Subcutaneous abdominal adipose tissue (tissue), 5 donors: ENCODE measurements around the gene SLC41A3.

Source experiments
- H3K27ac ChIP-seq: one replicate; pipeline ENCODE4 v1.7.0; 2013; ENCODE audit warnings: low read depth, mild to moderate bottlenecking, inconsistent platforms, low read length, moderate library complexity
- H3K27me3 ChIP-seq, 5 donors: one replicate each; pipeline ENCODE4 v1.7.0; 2013; ENCODE audit warnings: low read length in 5 of 5, inconsistent platforms in 1 of 5; ENCODE audit not compliant: control insufficient read depth in 5 of 5, insufficient read depth in 4 of 5
- H3K36me3 ChIP-seq, 5 donors: one replicate each; pipeline ENCODE4 v1.7.0; 2013; ENCODE audit warnings: low read length in 5 of 5; ENCODE audit not compliant: control insufficient read depth in 5 of 5, insufficient read depth in 5 of 5
- H3K4me1 ChIP-seq, 5 donors: one replicate each; pipeline ENCODE4 v1.7.0; 2013; ENCODE audit warnings: low read length in 5 of 5, mild to moderate bottlenecking in 3 of 5, moderate library complexity in 1 of 5; ENCODE audit not compliant: control insufficient read depth in 5 of 5, insufficient read depth in 5 of 5
- H3K4me3 ChIP-seq, 5 donors: one replicate each; pipeline ENCODE4 v1.7.0; 2013; ENCODE audit warnings: low read length in 5 of 5, low read depth in 1 of 5
- H3K9ac ChIP-seq, 5 donors: one replicate each; pipeline ENCODE4 v1.7.0; 2013; ENCODE audit warnings: low read length in 5 of 5, mild to moderate bottlenecking in 4 of 5, moderate library complexity in 3 of 5
- H3K9me3 ChIP-seq, 5 donors: one replicate each; pipeline ENCODE4 v1.7.0; 2013; ENCODE audit warnings: low read length in 5 of 5; ENCODE audit not compliant: control insufficient read depth in 5 of 5
- donor health status: healthy.
- donor health status: healthy.
- donor health status: healthy.
- donor health status: healthy.
- donor health status: healthy.

Gene SLC41A3

GRCh38 chr3:126084768-126085180 lies 850 bp upstream of the SLC41A3 start:
- Histone ChIP-seq H3K9me3 (peaks cover 0 to 2% (median 0%) of the 10 kb centered on the region in 5 donors), H3K9ac (peak overlapping the region in 4 of 5 donors; percentile 41 to 88 (median 70)), H3K4me1 (peaks cover 0 to 26% (median 22%) of the 10 kb centered on the region in 5 donors), H3K27ac (peak overlapping the region; percentile 44), H3K36me3 (no peaks in the 10 kb centered on the region), H3K27me3 (no peaks in the 10 kb centered on the region), H3K4me3 (peak overlapping the region; percentile 69 to 83 (median 78))

- H3K27me3 ChIP-seq = no peaks in the 10 kb centered on the region
Observed at GRCh38 chr3:126083511-126083912, 412 bp downstream of the SLC41A3 start.

DNA sequence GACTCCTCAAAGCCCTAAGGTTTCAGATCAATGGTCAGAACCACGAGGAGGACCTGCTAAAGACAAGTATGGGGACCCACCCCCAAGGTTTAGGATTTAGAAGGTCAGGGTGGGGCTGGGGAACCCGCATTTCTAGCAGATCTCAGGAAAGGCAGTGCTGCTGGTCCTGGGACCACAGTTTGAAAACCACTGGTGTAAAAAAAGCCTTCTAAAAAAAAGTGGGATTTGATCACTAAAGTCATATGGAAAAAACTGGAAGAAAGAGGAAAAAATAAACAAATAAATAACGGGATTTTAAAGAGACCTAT lies 832 bp downstream of the SLC41A3 start:
- H3K9me3 ChIP-seq = peaks cover 0 to 2% (median 0%) of the 10 kb centered on the region in 5 donors
- peaks cover 0 to 26% (median 22%) of the 10 kb centered on the region in 5 donors for H3K4me1 ChIP-seq
- H3K27ac ChIP-seq = peak overlapping the region; percentile 44
- peak overlapping the region in 4 of 5 donors; percentile 70 to 88 (median 79) for H3K9ac ChIP-seq
- peak overlapping the region; percentile 35 to 83 (median 78) for H3K4me3 ChIP-seq
- H3K36me3 ChIP-seq = no peaks in the 10 kb centered on the region
- no peaks in the 10 kb centered on the region for H3K27me3 ChIP-seq

More at GRCh38 chr3:126083511-126083912, 412 bp downstream of the SLC41A3 start:
- H3K9me3 ChIP-seq = peaks cover 0 to 2% (median 0%) of the 10 kb centered on the region in 5 donors
- H3K9ac ChIP-seq = peak overlapping the region in 4 of 5 donors; percentile 70 to 88 (median 79)
- peak overlapping the region; percentile 44 for H3K27ac ChIP-seq
- peak overlapping the region; percentile 35 to 83 (median 78) for H3K4me3 ChIP-seq
- H3K4me1 ChIP-seq = peaks cover 0 to 26% (median 22%) of the 10 kb centered on the region in 5 donors
- no peaks in the 10 kb centered on the region for H3K36me3 ChIP-seq

DNA sequence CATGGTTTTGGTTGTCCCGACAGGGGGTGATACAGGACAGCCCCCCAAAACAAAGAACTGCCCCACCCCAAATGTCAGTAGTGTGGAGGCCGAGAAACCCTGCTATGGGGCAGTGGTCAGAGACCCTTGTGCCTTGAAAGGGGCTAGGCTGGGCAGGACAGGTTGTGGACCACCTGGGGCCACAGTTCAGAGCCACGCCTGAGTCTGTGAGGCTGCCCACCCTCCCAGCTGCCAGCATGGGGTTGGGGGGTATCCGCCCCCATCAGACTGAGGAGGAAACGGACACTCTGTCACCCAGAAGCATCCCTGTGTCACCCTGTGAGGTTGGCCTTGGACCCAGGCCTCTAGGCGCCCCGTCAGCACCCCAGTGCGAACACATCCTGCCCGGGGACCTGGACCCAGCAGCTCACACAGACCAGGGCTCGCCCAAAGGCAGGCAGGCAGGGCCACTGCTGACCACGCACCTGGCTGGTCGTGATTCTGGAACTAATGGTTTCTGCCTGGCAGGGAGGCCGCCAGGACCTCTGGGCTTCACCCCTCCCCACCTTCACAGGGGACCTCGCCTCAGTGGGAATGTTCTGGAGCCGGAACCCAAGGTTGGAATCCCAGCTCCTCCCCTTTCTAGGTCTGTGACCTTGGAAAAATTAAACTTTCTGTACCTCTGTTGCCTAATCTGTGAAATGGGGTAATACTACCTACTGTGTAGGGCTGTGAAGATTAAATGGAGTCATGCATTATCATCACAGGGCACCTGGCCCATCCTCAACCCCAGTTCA lies 1.4 kb downstream of the SLC41A3 start:
- Histone ChIP-seq H3K4me1 (peaks cover 0 to 26% (median 22%) of the 10 kb centered on the region in 5 donors), H3K27me3 (no peaks in the 10 kb centered on the region), H3K9ac (peak overlapping the region in 3 of 5 donors; percentile 70 to 88 (median 78))

GRCh38 chr3:126081618-126082361 lies 2.1 kb downstream of the SLC41A3 start:
- Histone ChIP-seq H3K4me3 (no peak overlapping the region), H3K27me3 (no peaks in the 10 kb centered on the region), H3K27ac (no peak overlapping the region), H3K9ac (no peak overlapping the region), H3K36me3 (no peaks in the 10 kb centered on the region), H3K4me1 (peaks cover 0 to 26% (median 22%) of the 10 kb centered on the region in 5 donors), H3K9me3 (peaks cover 0 to 2% (median 0%) of the 10 kb centered on the region in 5 donors)

More for the DNA sequence above, 1.4 kb downstream of the SLC41A3 start:
- peak overlapping the region in 3 of 5 donors; percentile 78 to 82 (median 78) for H3K4me3 ChIP-seq
- H3K27ac ChIP-seq = no peak overlapping the region
- H3K36me3 ChIP-seq = no peaks in the 10 kb centered on the region
- peaks cover 0 to 2% (median 0%) of the 10 kb centered on the region in 5 donors for H3K9me3 ChIP-seq

- Histone ChIP-seq H3K4me3 (no peak overlapping the region), H3K9ac (no peak overlapping the region), H3K27ac (no peak overlapping the region), H3K9me3 (peaks cover 0 to 2% (median 0%) of the 10 kb centered on the region in 5 donors), H3K27me3 (no peaks in the 10 kb centered on the region), H3K36me3 (no peaks in the 10 kb centered on the region), H3K4me1 (peaks cover 0 to 26% (median 22%) of the 10 kb centered on the region in 5 donors)
Observed at GRCh38 chr3:126080970-126081369, 3.0 kb downstream of the SLC41A3 start.

DNA sequence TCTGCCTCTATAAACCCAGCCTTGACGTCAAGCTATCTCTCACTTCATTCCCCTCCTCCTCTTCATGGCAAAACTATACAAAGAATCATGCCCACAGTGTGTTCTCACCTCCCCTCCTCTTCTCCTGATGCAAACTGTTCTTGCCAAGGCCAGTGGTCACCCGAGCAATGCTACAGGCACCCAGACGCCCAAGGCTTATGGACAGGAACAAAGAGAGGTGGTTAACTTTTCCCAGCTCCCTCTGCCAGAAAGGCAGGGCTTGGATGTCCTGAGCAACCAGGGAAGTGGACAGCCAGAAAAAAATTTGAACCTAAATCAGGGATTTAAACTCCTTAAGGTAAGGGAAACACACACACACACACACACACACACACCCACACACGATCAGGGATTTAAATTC lies 5.1 kb downstream of the SLC41A3 start:
- no peaks in the 10 kb centered on the region for H3K36me3 ChIP-seq
- no peak overlapping the region for H3K27ac ChIP-seq
- no peak overlapping the region for H3K9ac ChIP-seq
- peaks cover 0 to 18% (median 14%) of the 10 kb centered on the region in 5 donors for H3K4me1 ChIP-seq
- peaks cover 0 to 3% (median 2%) of the 10 kb centered on the region in 5 donors for H3K9me3 ChIP-seq
- H3K27me3 ChIP-seq = no peaks in the 10 kb centered on the region
- no peak overlapping the region for H3K4me3 ChIP-seq

GRCh38 chr3:126077754-126078153 lies 6.2 kb downstream of the SLC41A3 start:
- Histone ChIP-seq H3K4me3 (no peak overlapping the region), H3K36me3 (peaks cover 0 to 3% (median 0%) of the 10 kb centered on the region in 5 donors), H3K9me3 (peaks cover 0 to 5% (median 2%) of the 10 kb centered on the region in 5 donors), H3K27ac (no peak overlapping the region), H3K27me3 (no peaks in the 10 kb centered on the region), H3K9ac (no peak overlapping the region), H3K4me1 (peaks cover 0 to 11% (median 6%) of the 10 kb centered on the region in 5 donors)

DNA sequence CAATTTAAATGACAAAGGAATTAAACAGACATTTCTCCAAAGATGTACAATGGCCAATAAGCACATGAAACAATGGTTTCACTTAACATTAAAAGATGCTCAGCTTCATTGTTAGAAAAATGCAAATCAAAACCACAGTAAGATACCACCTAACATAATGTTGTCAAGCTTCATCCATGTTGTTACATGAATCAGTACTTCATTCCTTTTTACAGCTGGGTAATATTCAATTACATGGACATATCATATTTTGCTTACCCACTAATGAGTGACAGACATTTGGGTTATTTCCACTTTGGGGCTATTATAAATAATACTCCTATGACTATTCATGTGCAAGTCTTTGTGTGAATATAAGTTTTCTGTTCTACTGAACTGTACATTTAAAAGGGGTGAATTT lies 7.8 kb downstream of the SLC41A3 start:
- peaks cover 0 to 4% (median 0%) of the 10 kb centered on the region in 5 donors for H3K36me3 ChIP-seq
- no peaks in the 10 kb centered on the region for H3K4me1 ChIP-seq
- H3K27ac ChIP-seq = no peak overlapping the region

GRCh38 chr3:126070146-126070545 lies 13.8 kb downstream of the SLC41A3 start:
- H3K27ac ChIP-seq = no peak overlapping the region
- peaks cover 3 to 24% (median 4%) of the 10 kb centered on the region in 5 donors for H3K36me3 ChIP-seq
- no peak overlapping the region for H3K9ac ChIP-seq
- H3K4me1 ChIP-seq = no peaks in the 10 kb centered on the region
- H3K4me3 ChIP-seq = no peak overlapping the region
- peaks cover 0 to 5% (median 2%) of the 10 kb centered on the region in 5 donors for H3K9me3 ChIP-seq
- H3K27me3 ChIP-seq = no peaks in the 10 kb centered on the region

More for the DNA sequence above, 7.8 kb downstream of the SLC41A3 start:
- Histone ChIP-seq H3K9ac (no peak overlapping the region), H3K27me3 (no peaks in the 10 kb centered on the region), H3K9me3 (peaks cover 0 to 5% (median 2%) of the 10 kb centered on the region in 5 donors), H3K4me3 (no peak overlapping the region)
